HepG2 (cell line): ENCODE results near the gene KLF15. TPM values are rescaled to one million over a fixed set of nuclear protein-coding genes. Genes with fewer than 3 reads are reported as not detected.

Experiments used
- FOSL2 ChIP-seq: sonication (generic); formaldehyde crosslinking; IDR thresholded peaks from 2 replicates; pipeline ENCODE4 v1.4.0; 2020; ENCODE audit warnings: missing genetic modification reagents
- FOXC1 ChIP-seq: sonication (generic); formaldehyde crosslinking; IDR thresholded peaks from 2 replicates; pipeline ENCODE4 v1.8.0; 2022; ENCODE audit warnings: mild to moderate bottlenecking, missing genetic modification reagents, borderline replicate concordance
- IRX3 ChIP-seq: sonication (generic); formaldehyde crosslinking; IDR thresholded peaks from 2 replicates; pipeline ENCODE4 v1.8.1; 2023; ENCODE audit warnings: mild to moderate bottlenecking, low read depth, missing genetic modification reagents, borderline replicate concordance
- NFKB2 ChIP-seq: sonication (generic); formaldehyde crosslinking; IDR thresholded peaks from 2 replicates; pipeline ENCODE4 v1.4.0; 2020; ENCODE audit warnings: missing genetic modification reagents, borderline replicate concordance
- RXRA ChIP-seq: sonication (generic); formaldehyde crosslinking; IDR thresholded peaks from 2 replicates; pipeline ENCODE4 v1.5.1; 2020; ENCODE audit warnings: missing genetic modification reagents
- SIX4 ChIP-seq: sonication (generic); formaldehyde crosslinking; IDR thresholded peaks from 2 replicates; pipeline ENCODE4 v1.4.0; 2020; ENCODE audit warnings: missing genetic modification reagents
- STAG1 ChIP-seq: sonication (generic); formaldehyde crosslinking; IDR thresholded peaks from 2 replicates; pipeline ENCODE4 v1.4.0; 2020; ENCODE audit warnings: missing genetic modification reagents
- THYN1 ChIP-seq: sonication (generic); formaldehyde crosslinking; IDR thresholded peaks from 2 replicates; pipeline ENCODE4 v1.8.1; 2023; ENCODE audit warnings: low read depth, mild to moderate bottlenecking, moderate library complexity, missing genetic modification reagents, borderline replicate concordance
- ZKSCAN1 ChIP-seq: fragments of 150-350 bp; IDR thresholded peaks from 2 replicates; pipeline ENCODE4 v1.6.1; 2014; ENCODE audit warnings: low read length
- ZKSCAN8 ChIP-seq: IDR thresholded peaks from 2 replicates; pipeline ENCODE4 v1.6.1; 2016; ENCODE audit warnings: borderline replicate concordance, missing genetic modification reagents, missing compliant biosample characterization
- ZNF317 ChIP-seq: sonication (generic); formaldehyde crosslinking; IDR thresholded peaks from 2 replicates; pipeline ENCODE4 v1.5.0; 2020; ENCODE audit warnings: mild to moderate bottlenecking, missing genetic modification reagents
- ZNF337 ChIP-seq: sonication (generic); formaldehyde crosslinking; IDR thresholded peaks from 2 replicates; pipeline ENCODE4 v1.5.1; 2020; ENCODE audit warnings: missing genetic modification reagents, low read depth, mild to moderate bottlenecking, borderline replicate concordance
- ZNF543 ChIP-seq: sonication (generic); formaldehyde crosslinking; IDR thresholded peaks from 2 replicates; pipeline ENCODE4 v1.4.0; 2020; ENCODE audit warnings: mild to moderate bottlenecking, missing genetic modification reagents
- ZNF598 ChIP-seq: sonication (generic); formaldehyde crosslinking; IDR thresholded peaks from 2 replicates; pipeline ENCODE4 v1.5.1; 2020; ENCODE audit warnings: mild to moderate bottlenecking, missing genetic modification reagents, borderline replicate concordance
- ZNF615 ChIP-seq: sonication (generic); formaldehyde crosslinking; IDR thresholded peaks from 2 replicates; pipeline ENCODE4 v1.5.0; 2020; ENCODE audit warnings: mild to moderate bottlenecking, missing genetic modification reagents, borderline replicate concordance
- ZNF747 ChIP-seq: sonication (generic); formaldehyde crosslinking; IDR thresholded peaks from 2 replicates; pipeline ENCODE4 v1.8.1; 2023; ENCODE audit warnings: missing genetic modification reagents, mild to moderate bottlenecking, borderline replicate concordance
- ZSCAN9 ChIP-seq: IDR thresholded peaks from 2 replicates; pipeline ENCODE4 v1.6.1; 2016; ENCODE audit warnings: borderline replicate concordance
- polyA plus RNA-seq, 8 experiments: library from polyadenylated mRNA; depleted of rRNA in 3 of 8; stranded (reverse) in 7 of 8; unstranded in 1 of 8; fragments of >200 nt; fragmentation: Illumina TruSeq in 4 of 8; extraction: Trizol in 4 of 8; gene quantifications; 2 replicates each; pipeline versions ENCODE4 v1.2.1 to v1.2.3, GENCODE V29; 2011 to 2016; ENCODE audit warnings: low read depth in 4 of 8, missing spikeins in 1 of 8, mixed read lengths in 1 of 8; ENCODE audit not compliant: insufficient read depth in 1 of 8
- total RNA-seq, 5 experiments: library from RNA; depleted of rRNA; stranded (reverse); fragments of >200 nt; fragmentation: Illumina TruSeq; extraction: Trizol; gene quantifications; 2 replicates each; pipeline ENCODE4 v1.2.3, GENCODE V29; 2016; ENCODE audit warnings: low read depth in 1 of 5
- TF ChIP-seq, protein P1 (sequence below): sonication (generic); formaldehyde crosslinking; IDR thresholded peaks from 2 replicates; pipeline ENCODE4 v1.4.0; 2020; ENCODE audit warnings: missing genetic modification reagents, borderline replicate concordance
- TF ChIP-seq, protein P2 (sequence below): fragments of 450-650 bp; IDR thresholded peaks from 2 replicates; pipeline ENCODE4 v1.6.1; 2017; ENCODE audit warnings: mild to moderate bottlenecking
- TF ChIP-seq, protein P3 (sequence below): IDR thresholded peaks from 2 replicates; pipeline ENCODE4 v1.6.1; 2016; ENCODE audit warnings: low read depth, control low read depth
- TF ChIP-seq, protein P4 (sequence below): sonication (generic); formaldehyde crosslinking; IDR thresholded peaks from 2 replicates; pipeline ENCODE4 v1.5.0; 2020; ENCODE audit warnings: mild to moderate bottlenecking, low read depth, missing genetic modification reagents, borderline replicate concordance

Gene KLF15
- total and polyA plus RNA-seq, 2 of the 13 experiments (the other 11 are each of a cell fraction or from before 2014, with no cell fraction given): 7.1 to 7.8 TPM

DNA sequence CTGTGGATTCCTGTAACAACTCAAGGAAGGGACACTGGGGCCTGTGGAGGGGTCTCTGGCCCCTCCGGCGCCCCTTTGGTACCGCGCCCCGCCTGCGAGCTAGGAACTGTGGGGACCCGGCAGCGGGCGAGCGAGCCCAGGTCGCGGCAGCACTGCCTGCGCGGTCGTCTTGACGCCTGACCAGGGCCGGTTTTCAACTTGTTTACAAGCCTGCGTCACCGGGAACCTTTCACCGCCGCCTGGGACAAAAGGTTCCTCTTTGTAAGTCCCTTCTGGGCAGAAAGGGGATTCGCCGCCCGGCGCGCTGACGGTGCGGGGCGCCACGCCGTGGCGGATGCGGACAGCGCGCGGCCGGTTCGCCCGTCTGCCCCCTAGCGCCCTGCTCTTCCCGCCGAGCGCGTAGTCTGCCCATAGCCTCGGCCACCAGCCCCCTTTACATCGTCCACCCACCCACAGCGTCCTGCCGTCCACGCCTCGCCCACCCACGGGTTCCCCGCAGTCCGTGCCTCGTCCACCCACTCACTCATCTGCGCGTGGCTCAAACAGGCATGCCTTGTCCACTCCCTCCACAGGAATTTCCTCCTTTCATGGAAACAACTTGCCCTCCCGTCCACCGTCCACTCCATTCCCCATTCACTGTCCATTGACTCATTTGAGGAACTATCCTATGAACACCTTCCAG lies 32.0 kb upstream of the KLF15 start (continued):
- TF ChIP-seq, protein P1, sequence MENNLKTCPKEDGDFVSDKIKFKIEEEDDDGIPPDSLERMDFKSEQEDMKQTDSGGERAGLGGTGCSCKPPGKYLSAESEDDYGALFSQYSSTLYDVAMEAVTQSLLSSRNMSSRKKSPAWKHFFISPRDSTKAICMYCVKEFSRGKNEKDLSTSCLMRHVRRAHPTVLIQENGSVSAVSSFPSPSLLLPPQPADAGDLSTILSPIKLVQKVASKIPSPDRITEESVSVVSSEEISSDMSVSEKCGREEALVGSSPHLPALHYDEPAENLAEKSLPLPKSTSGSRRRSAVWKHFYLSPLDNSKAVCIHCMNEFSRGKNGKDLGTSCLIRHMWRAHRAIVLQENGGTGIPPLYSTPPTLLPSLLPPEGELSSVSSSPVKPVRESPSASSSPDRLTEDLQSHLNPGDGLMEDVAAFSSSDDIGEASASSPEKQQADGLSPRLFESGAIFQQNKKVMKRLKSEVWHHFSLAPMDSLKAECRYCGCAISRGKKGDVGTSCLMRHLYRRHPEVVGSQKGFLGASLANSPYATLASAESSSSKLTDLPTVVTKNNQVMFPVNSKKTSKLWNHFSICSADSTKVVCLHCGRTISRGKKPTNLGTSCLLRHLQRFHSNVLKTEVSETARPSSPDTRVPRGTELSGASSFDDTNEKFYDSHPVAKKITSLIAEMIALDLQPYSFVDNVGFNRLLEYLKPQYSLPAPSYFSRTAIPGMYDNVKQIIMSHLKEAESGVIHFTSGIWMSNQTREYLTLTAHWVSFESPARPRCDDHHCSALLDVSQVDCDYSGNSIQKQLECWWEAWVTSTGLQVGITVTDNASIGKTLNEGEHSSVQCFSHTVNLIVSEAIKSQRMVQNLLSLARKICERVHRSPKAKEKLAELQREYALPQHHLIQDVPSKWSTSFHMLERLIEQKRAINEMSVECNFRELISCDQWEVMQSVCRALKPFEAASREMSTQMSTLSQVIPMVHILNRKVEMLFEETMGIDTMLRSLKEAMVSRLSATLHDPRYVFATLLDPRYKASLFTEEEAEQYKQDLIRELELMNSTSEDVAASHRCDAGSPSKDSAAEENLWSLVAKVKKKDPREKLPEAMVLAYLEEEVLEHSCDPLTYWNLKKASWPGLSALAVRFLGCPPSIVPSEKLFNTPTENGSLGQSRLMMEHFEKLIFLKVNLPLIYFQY: peak; percentile 51; the same call in 1 of the 2 replicates
- TF ChIP-seq RXRA (CRISPR knock-in tag) (0 out of 2 replicates have a peak, but pooled peaks have one; percentile 48), THYN1 (no peak), SIX4 (CRISPR knock-in tag) (no peak), NFKB2 (CRISPR knock-in tag) (peak; percentile 98; the same call in 1 of the 2 replicates), IRX3 (CRISPR knock-in tag) (no peak), ZKSCAN8 (no peak), ZKSCAN1 (no peak), FOSL2 (CRISPR knock-in tag) (peak; percentile 65), FOXC1 (CRISPR knock-in tag) (peak; percentile 58; the same call in 1 of the 2 replicates), ZNF543 (CRISPR knock-in tag) (peak; percentile 77; the same call in 1 of the 2 replicates), ZNF337 (CRISPR knock-in tag) (no peak), STAG1 (peak; percentile 99), ZNF747 (peak; percentile 49; the same call in 1 of the 2 replicates), ZSCAN9 (CRISPR knock-in tag) (peak; percentile 44; the same call in 1 of the 2 replicates), ZNF615 (CRISPR knock-in tag) (no peak), ZNF598 (no peak; the same call in 1 of the 2 replicates), ZNF317 (peak; percentile 56; the same call in 1 of the 2 replicates)
- TF ChIP-seq, protein P2, sequence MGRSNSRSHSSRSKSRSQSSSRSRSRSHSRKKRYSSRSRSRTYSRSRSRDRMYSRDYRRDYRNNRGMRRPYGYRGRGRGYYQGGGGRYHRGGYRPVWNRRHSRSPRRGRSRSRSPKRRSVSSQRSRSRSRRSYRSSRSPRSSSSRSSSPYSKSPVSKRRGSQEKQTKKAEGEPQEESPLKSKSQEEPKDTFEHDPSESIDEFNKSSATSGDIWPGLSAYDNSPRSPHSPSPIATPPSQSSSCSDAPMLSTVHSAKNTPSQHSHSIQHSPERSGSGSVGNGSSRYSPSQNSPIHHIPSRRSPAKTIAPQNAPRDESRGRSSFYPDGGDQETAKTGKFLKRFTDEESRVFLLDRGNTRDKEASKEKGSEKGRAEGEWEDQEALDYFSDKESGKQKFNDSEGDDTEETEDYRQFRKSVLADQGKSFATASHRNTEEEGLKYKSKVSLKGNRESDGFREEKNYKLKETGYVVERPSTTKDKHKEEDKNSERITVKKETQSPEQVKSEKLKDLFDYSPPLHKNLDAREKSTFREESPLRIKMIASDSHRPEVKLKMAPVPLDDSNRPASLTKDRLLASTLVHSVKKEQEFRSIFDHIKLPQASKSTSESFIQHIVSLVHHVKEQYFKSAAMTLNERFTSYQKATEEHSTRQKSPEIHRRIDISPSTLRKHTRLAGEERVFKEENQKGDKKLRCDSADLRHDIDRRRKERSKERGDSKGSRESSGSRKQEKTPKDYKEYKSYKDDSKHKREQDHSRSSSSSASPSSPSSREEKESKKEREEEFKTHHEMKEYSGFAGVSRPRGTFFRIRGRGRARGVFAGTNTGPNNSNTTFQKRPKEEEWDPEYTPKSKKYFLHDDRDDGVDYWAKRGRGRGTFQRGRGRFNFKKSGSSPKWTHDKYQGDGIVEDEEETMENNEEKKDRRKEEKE: no peak
- TF ChIP-seq, protein P3, sequence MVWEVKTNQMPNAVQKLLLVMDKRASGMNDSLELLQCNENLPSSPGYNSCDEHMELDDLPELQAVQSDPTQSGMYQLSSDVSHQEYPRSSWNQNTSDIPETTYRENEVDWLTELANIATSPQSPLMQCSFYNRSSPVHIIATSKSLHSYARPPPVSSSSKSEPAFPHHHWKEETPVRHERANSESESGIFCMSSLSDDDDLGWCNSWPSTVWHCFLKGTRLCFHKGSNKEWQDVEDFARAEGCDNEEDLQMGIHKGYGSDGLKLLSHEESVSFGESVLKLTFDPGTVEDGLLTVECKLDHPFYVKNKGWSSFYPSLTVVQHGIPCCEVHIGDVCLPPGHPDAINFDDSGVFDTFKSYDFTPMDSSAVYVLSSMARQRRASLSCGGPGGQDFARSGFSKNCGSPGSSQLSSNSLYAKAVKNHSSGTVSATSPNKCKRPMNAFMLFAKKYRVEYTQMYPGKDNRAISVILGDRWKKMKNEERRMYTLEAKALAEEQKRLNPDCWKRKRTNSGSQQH (CRISPR knock-in tag): peak; percentile 8; the same call in 1 of the 2 replicates
- TF ChIP-seq, protein P4, sequence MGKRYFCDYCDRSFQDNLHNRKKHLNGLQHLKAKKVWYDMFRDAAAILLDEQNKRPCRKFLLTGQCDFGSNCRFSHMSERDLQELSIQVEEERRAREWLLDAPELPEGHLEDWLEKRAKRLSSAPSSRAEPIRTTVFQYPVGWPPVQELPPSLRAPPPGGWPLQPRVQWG (CRISPR knock-in tag): no peak
